GM23248 (cell line): ENCODE measurements around the gene PQBP1.

Source experiments
- EZH2 ChIP-seq: fragments of 200-600 bp; sonication (generic); IDR thresholded peaks from 2 replicates; pipeline ENCODE4 v1.6.1; 2018; ENCODE audit warnings: antibody characterized with exemption, mild to moderate bottlenecking; ENCODE audit not compliant: insufficient read depth, poor library complexity, severe bottlenecking
- EZH2phosphoT487 ChIP-seq: fragments of 200-600 bp; sonication (generic); IDR thresholded peaks from 2 replicates; pipeline ENCODE4 v1.6.1; 2018; ENCODE audit warnings: antibody characterized with exemption, moderate library complexity, mild to moderate bottlenecking, low read depth; ENCODE audit not compliant: insufficient read depth

DNA sequence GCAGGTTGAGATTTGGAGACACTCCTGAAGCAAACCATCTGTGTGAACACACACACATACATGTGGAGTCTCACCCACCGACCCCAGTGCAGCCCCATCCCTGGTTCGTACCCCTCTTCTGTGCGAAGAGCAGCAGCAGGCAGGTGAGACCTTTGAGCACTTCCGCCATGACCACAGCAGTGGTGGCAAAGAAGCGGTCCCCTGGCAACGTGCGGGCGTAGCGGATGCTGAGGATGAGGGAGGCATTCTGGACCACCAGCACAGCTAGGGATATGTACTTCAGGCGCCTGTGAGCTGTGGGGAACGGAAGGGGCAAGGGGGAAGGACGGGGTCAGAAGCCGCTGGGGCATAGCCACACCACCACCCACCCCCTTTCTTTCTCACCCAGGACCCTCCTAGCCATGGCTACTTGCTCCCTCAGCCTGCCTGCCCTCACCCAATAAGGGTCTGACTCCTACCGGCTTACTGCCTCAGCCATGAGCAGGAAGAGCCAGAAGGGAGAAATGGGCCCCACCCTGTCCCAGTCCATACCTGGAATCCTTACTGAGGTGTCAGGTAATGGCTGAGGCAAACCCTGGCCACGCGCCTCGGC, 12.1 kb downstream of the PQBP1 start:
- TF ChIP-seq EZH2 (no peak), EZH2phosphoT487 (no peak)
